GM23248 (cell line): ENCODE data around the gene CCT2.

ENCODE experiments used
- EZH2 ChIP-seq: fragments of 200-600 bp; sonication (generic); IDR thresholded peaks from 2 replicates; pipeline ENCODE4 v1.6.1; 2018; ENCODE audit warnings: antibody characterized with exemption, mild to moderate bottlenecking; ENCODE audit not compliant: insufficient read depth, poor library complexity, severe bottlenecking
- EZH2phosphoT487 ChIP-seq: fragments of 200-600 bp; sonication (generic); IDR thresholded peaks from 2 replicates; pipeline ENCODE4 v1.6.1; 2018; ENCODE audit warnings: antibody characterized with exemption, moderate library complexity, mild to moderate bottlenecking, low read depth; ENCODE audit not compliant: insufficient read depth

GRCh38 chr12:69647178-69647577 lies 61.9 kb downstream of the CCT2 start:
- TF ChIP-seq EZH2: no peak
- no peak for TF ChIP-seq EZH2phosphoT487
